HG03139 (cell line): ENCODE measurements around the gene TENT4A.

ENCODE experiments used
- ATAC-seq: cut with Tn5 transposase; IDR thresholded peaks from one replicate; pipeline ENCODE4 v1.9.1; 2021; ENCODE audit not compliant: unreplicated experiment

The TENT4A gene

DNA sequence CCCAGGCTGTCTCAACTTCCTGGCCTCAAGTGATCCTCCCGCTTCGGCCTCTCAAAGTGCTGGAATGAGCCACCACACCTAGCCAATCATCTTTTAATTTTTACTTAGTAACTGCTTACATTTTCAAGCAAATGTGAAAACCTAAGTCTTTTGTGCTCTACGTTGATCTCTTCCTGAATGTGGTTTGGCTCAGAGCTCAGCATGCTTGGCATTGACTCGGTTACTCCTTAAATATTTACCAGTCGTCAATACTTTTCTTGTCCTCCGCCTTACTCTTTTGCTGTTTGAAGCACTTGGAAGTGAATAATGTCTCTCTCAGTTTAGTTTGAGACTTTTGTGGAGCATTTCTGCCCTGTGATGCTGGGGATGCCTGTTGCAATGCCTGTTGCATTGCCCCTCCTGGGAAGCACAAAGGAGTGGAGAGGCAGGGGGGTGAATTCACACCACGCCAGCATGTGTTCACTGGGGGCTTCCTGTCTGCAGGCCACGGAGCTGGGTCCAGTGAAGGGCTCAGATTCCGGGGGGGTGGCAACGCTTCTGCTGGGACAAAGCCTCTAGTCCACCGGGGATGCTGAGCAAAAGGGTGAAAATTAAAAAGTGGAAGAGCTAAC, 13.1 kb upstream of the TENT4A start:
- no peak for ATAC-seq

DNA sequence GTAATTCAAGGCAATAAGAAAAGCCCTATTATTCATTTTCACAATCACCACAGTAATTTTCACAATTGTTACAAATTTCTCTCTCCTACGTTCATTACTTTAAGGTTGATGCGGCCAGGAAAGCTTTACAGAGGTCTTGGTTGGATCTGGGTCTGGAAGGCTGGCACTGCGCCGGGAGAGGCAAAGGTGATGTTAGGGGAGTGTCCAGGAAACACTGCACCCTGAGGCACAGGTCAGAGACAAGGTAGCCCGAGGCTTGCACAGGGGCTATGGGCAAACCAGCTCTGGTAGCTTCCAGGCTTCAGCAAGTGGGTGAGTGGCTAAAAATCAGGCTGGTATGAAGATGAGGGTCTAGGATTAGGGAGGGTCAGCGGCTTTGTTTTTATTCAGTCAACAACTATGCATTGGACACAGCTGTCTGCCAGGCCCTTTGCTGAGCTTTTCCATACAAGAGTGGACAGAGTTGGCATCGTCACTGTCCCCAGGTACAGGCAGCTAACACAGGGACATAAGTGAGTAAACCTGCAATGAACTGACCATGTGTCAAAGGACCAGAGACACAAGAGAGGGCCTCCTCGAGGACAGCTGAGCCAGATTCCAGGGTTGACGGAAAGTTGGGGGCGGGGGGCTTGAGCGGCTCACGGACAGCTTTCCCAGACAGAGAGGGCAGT, 12.4 kb upstream of the TENT4A start:
- no peak for ATAC-seq

DNA sequence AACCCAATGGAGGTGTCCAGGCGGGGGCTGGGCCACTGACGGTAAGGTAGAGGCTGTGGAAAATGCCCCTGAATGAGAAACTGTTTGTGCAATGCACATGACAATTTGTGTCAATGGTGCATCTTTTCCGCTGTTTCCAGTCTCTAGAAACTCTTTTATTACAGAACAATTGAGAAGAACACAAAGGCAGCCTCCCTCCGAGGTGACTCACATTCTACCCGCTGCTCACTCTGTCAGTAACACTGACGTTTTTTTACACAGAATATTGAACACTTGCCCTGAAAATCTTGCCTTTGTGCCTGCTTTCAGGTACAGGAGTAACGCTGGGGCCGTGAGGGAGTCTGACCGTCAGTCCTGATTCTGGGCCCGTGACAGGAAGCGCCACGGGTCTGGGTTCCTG, 11.7 kb upstream of the TENT4A start:
- ATAC-seq: no peak

DNA sequence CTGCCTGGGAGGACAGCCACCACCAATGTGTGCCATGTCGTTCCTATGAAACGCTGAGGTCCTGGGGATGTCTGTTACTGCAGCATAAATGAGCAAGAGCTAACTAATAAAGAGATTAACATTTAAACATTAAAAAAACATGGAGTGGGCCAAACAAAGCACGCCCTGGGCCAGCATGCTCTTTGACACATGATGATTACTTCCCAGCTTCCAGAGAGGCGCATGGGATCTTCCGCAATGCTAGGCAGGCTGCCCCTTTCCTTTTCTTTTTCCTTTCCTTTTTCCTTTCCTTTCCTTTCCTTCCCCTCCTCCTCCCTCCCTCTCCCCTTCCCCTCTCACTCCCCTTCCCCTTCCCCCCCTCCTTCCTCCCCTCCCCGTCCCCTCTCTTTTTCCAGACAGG, 10.6 kb upstream of the TENT4A start:
- ATAC-seq: no peak

DNA sequence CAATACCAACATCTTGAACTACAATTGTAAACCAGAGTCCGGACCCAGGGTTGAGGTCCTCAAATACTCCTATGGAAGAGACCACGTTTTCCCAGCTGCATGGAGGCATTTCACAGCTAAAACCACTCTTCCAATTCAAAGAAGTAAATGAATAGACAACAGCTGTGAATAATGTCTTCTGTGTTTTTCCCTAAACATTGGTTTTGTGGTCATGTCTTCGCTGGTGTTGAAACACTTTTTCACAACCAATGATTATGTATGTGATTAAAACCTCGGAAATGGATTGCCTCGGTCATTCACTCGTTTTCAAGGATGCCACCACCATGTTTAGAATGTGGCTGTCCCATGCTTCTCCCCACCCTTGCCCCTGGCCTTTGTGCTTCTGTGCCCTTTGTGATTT, 9.4 kb upstream of the TENT4A start:
- no peak for ATAC-seq

GRCh38 chr5:6704361-6704851, 8.8 kb upstream of the TENT4A start:
- no peak for ATAC-seq

GRCh38 chr5:6705088-6705487, 8.1 kb upstream of the TENT4A start:
- ATAC-seq: no peak

DNA sequence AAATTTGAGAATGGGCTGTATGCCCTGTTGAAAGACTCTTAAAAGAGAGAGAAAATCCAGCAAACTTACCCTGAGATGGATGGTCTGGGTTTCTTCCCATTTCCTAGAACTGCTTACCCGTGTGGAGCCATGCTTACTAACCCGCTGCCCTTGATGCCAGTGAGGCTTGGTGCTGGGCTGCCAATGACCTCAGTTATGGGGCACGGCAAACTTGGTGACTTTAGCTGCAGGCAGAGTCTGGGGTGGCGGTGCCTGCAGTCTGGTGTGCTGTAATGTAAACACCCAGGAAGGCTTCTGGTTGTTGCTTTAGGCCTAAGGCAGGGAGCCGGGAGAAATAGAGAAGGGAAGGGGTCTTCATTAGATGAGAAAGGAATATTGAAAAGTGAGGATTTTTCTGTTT, 7.3 kb upstream of the TENT4A start:
- no peak for ATAC-seq

DNA sequence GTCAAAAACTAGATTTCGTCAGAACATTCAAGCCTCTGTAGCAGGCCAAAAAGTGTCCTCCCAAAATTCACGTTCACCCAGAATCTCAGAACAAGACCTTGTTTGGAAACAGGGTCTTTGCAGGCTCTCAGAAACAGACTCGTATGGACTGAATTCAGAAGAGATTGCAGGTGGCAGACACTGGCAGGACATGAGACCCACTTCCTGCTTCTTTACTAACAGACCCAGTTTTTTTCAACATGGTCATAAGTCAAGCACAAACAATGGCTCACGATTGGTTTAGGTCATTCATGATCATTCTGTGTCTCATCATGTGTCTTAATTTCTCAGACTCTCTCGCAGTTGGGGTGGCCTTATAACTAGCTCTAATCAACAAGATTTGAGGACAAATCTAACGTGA, 5.4 kb upstream of the TENT4A start:
- no peak for ATAC-seq

- no peak for ATAC-seq
Observed at GRCh38 chr5:6708814-6709213, 4.4 kb upstream of the TENT4A start.

DNA sequence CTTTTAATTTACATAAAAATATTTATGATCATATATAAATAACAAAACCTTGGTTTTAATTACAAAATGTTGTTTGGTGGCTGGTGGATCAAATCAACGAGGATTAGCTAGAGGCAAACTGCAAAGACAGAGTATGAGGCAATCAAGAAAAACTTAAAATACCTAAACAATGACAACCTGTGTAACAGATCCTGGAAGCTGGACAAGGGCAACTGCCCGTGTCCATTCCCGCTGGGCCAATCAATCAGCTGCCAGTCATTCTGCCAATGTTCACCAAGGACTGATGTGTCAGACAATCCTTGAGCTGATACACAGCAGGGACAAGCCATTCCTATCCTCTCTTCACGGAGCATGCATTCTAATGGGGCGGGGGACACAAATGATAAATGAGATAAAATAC, 3.2 kb upstream of the TENT4A start:
- ATAC-seq: no peak

DNA sequence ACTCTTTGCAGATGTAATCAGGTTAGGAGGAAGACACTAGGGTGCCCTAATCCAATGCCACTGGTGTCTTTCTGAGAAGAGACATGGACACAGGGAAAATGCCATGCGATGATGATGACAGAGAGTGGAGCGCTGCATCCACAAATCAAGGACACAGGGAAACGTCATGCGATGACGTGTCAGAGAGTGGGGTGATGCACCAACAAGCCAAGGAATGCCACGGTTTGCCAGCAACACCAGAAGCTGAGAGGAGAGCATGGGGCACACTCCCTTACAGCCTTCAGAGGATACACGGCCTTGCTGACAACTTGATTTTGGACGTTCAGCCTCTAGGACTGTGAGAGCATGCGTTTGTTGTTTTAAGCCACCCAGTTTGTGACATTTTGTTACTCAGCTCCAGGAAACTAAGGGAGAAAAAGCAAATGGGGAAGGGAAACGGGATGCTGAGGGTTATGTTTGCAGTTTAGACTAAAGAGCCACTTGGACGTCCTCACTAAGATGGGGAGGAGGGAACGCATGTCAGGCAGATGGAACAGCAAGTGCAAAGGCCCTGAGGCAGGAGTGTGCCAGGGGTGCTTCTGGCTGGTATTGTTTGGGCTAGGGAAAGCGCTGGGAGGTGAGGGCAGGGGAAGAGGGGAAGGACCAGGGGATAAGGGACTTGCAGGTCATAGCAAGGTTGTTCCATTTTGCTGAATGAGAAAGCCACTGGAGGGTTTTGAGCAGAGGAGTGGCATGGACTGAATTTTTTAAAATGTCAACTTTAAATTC, 2.5 kb upstream of the TENT4A start:
- ATAC-seq: no peak

DNA sequence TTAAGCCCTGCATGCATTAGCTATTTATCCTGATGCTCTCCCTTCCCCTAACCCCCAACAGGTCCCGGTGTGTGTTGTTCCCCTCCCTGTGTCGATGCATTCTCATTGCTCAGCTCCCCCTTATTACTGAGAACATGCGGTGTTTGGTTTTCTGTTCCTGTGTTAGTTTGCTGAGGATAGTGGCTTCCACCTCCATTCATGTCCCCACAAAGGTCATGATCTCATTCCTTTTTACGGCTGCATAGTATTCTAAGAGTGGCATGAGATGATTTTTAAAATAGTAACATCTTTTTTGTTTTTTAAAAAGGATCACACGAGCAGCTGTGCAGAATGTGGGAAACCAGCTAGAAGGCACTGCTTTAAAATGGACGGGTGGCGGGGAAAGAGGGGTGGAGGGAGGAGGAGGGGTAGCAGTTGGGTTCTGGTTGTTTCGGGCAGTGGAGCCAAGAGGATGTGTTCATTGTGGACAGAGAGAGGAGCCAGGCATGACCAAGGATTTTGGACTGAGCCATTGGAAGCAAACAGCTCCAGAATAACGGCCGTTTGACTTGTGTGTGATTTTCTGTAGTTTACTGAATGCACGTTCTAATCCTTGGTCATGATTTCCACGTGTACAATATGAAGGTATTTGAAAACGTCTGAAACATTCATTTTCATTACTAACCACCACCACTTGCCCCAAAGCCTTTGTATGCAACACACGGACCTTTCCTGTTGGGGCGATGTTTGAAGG, 1.7 kb upstream of the TENT4A start:
- ATAC-seq: no peak

GRCh38 chr5:6712142-6712576, 1.1 kb upstream of the TENT4A start:
- no peak for ATAC-seq

- ATAC-seq: peak; percentile 54
Observed at GRCh38 chr5:6712577-6713273, 507 bp upstream of the TENT4A start.

- no peak for ATAC-seq
Observed at GRCh38 chr5:6714226-6715041, 1.2 kb downstream of the TENT4A start.

DNA sequence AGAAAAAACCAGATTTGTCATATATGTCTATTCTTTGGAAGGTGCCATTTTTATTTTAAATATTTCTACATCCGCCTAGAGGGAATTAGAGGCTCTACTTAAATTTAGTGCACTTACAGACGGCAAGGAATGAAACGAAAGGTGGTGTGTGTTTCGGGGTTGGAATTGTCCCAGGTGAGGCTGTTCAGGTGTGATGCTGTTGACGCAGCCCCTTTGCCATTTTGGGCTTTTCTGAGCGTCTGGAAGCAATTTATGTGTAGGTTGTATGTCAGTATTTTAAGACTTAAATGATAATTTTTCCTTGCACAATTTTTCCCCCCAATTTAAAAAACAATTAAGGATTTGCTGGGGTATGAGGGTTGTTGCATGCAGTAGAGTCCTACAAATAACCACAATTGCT, 2.0 kb downstream of the TENT4A start:
- ATAC-seq: no peak

GRCh38 chr5:6715758-6716628, 2.8 kb downstream of the TENT4A start:
- ATAC-seq: no peak

DNA sequence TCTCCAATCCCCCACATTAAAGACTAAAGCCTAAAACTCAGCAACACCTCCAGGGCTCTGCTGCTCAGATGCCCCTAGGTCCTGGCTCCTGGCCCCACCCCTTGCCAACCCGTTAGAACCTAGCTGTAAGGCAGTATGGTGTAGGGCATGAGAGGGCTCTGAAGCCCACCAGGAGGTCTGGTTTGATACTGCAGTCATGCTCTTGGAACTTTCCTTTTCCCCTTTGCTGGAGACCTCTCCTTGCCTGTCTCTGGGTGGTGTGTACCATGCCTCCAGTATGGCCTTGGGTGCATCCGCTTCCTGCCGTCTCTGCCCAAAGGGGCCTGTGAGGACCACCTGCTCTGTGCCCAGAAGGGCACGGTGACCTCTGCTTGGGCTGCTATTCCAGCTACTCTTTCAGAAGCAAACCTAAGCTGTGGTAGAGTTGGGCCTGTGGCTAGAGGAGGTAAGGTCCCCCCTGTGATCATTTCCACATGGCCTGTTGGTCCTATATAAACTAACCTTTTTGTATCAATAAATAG, 3.5 kb downstream of the TENT4A start:
- ATAC-seq: no peak
